Measurements from ENCODE around the gene TPK1. TPM values are rescaled to one million over a fixed set of nuclear protein-coding genes. Genes with fewer than 3 reads are reported as not detected.
A peak's percentile ranks its signal among the peaks of the same experiment; 100 is the strongest.

Gene TPK1
- total and polyA plus RNA-seq, 2 of the 13 experiments (the other 11 are each of a cell fraction or from before 2014, with no cell fraction given), result 1.0 to 1.2 TPM

- TF ChIP-seq, protein P1, sequence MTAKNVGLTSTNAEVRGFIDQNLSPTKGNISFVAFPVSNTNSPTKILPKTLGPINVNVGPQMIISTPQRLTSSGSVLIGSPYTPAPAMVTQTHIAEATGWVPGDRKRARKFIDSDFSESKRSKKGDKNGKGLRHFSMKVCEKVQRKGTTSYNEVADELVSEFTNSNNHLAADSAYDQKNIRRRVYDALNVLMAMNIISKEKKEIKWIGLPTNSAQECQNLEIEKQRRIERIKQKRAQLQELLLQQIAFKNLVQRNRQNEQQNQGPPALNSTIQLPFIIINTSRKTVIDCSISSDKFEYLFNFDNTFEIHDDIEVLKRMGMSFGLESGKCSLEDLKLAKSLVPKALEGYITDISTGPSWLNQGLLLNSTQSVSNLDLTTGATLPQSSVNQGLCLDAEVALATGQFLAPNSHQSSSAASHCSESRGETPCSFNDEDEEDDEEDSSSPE (CRISPR knock-in tag; IDR thresholded peaks at IDR 0.05), result no peak
- TF ChIP-seq ZIK1 (CRISPR knock-in tag; IDR thresholded peaks at IDR 0.05; ENCODE audit: borderline replicate concordance, low read depth) (no peak), E2F2 (CRISPR knock-in tag; IDR thresholded peaks at IDR 0.05; ENCODE audit: borderline replicate concordance) (no peak), SP1 (IDR thresholded peaks at IDR 0.05) (no peak), SP1 (CRISPR knock-in tag; IDR thresholded peaks at IDR 0.05) (no peak)
These were observed 380.8 kb downstream of the TPK1 start (continued) for GRCh38 chr7:144455040-144455404.

GRCh38 chr7:144454256-144455039 is 381.4 kb downstream of the TPK1 start:
- no peaks in the 10 kb centered on the region for H3K27me3 ChIP-seq (ENCODE audit: control insufficient read depth in 1 of 2, insufficient read depth in 2 of 2, low read length in 2 of 2)
- H3K36me3 ChIP-seq (replicated peaks in 1 of 2; ENCODE audit: control insufficient read depth in 1 of 2, insufficient read depth in 2 of 2, low read length in 2 of 2), result no peaks in the 10 kb centered on the region
- no peak overlapping the region for H3K4me3 ChIP-seq (replicated peaks in 1 of 3; ENCODE audit: insufficient read depth in 1 of 3, low read depth in 2 of 3, low read length in 3 of 3)
- no peak overlapping the region for H3K27ac ChIP-seq (ENCODE audit: extremely low read length, insufficient read depth, low read length)
- H4K20me1 ChIP-seq (ENCODE audit: insufficient read depth, low read length), result no peaks in the 10 kb centered on the region
- CTCF ChIA-PET (ENCODE audit: low intra/inter-chr PET ratio, low total read pairs), result no interaction called here
- H2AFZ ChIP-seq (ENCODE audit: low read length), result no peak overlapping the region
- 33% methylated on average over 3 of the region's 3 CpGs for WGBS (ENCODE audit: low lambda C conversion rate)
- no peak for DNase-seq (ENCODE audit: low spot score)
- POLR2A ChIA-PET, result no interaction called here
- no peak overlapping the region for H3K4me2 ChIP-seq (ENCODE audit: low read depth, low read length)
- no peak for FAIRE-seq
- intact Hi-C loops (cut with micrococcal nuclease; ENCODE audit: unreplicated experiment) (no loop called here), in situ Hi-C loops (cut with HindIII; ENCODE audit: extremely low pct_ligation_motif_present, low pct_unique_long_range_greater_than_20kb) (no loop called here)
- no TSS peak for BruUV-seq (replicated peaks)
- H3K9ac ChIP-seq (ENCODE audit: insufficient read depth, low read depth, low read length), result no peak overlapping the region
- H3K4me1 ChIP-seq (ENCODE audit: insufficient read depth, low read length), result no peaks in the 10 kb centered on the region
- no peaks in the 10 kb centered on the region for H3K79me2 ChIP-seq (ENCODE audit: insufficient read depth, low read length)
- ATAC-seq, result no peak
- peaks cover 4% of the 10 kb centered on the region for H3K9me3 ChIP-seq (ENCODE audit: low read length)
- TF ChIP-seq ZNF607 (CRISPR knock-in tag; IDR thresholded peaks at IDR 0.05; ENCODE audit: borderline replicate concordance), result no peak
- peak; percentile 99 for TF ChIP-seq ZNF101 (CRISPR knock-in tag; IDR thresholded peaks at IDR 0.05; ENCODE audit: borderline replicate concordance, low read depth)
- TF ChIP-seq HOXA3 (CRISPR knock-in tag; IDR thresholded peaks at IDR 0.05), result no peak
- no peak for TF ChIP-seq ZBTB44 (CRISPR knock-in tag; IDR thresholded peaks at IDR 0.05)
- TF ChIP-seq ZNF121 (CRISPR knock-in tag; IDR thresholded peaks at IDR 0.05), result no peak
- TF ChIP-seq ZNF337 (CRISPR knock-in tag; IDR thresholded peaks at IDR 0.05; ENCODE audit: borderline replicate concordance, low read depth), result no peak
- TF ChIP-seq, protein P2, sequence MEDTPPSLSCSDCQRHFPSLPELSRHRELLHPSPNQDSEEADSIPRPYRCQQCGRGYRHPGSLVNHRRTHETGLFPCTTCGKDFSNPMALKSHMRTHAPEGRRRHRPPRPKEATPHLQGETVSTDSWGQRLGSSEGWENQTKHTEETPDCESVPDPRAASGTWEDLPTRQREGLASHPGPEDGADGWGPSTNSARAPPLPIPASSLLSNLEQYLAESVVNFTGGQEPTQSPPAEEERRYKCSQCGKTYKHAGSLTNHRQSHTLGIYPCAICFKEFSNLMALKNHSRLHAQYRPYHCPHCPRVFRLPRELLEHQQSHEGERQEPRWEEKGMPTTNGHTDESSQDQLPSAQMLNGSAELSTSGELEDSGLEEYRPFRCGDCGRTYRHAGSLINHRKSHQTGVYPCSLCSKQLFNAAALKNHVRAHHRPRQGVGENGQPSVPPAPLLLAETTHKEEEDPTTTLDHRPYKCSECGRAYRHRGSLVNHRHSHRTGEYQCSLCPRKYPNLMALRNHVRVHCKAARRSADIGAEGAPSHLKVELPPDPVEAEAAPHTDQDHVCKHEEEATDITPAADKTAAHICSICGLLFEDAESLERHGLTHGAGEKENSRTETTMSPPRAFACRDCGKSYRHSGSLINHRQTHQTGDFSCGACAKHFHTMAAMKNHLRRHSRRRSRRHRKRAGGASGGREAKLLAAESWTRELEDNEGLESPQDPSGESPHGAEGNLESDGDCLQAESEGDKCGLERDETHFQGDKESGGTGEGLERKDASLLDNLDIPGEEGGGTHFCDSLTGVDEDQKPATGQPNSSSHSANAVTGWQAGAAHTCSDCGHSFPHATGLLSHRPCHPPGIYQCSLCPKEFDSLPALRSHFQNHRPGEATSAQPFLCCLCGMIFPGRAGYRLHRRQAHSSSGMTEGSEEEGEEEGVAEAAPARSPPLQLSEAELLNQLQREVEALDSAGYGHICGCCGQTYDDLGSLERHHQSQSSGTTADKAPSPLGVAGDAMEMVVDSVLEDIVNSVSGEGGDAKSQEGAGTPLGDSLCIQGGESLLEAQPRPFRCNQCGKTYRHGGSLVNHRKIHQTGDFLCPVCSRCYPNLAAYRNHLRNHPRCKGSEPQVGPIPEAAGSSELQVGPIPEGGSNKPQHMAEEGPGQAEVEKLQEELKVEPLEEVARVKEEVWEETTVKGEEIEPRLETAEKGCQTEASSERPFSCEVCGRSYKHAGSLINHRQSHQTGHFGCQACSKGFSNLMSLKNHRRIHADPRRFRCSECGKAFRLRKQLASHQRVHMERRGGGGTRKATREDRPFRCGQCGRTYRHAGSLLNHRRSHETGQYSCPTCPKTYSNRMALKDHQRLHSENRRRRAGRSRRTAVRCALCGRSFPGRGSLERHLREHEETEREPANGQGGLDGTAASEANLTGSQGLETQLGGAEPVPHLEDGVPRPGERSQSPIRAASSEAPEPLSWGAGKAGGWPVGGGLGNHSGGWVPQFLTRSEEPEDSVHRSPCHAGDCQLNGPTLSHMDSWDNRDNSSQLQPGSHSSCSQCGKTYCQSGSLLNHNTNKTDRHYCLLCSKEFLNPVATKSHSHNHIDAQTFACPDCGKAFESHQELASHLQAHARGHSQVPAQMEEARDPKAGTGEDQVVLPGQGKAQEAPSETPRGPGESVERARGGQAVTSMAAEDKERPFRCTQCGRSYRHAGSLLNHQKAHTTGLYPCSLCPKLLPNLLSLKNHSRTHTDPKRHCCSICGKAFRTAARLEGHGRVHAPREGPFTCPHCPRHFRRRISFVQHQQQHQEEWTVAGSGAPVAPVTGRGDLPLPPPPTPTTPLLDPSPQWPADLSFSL (CRISPR knock-in tag; IDR thresholded peaks at IDR 0.05), result no peak

Data from HepG2 (cell line).